Muscle layer of duodenum (tissue), 2 donors: ENCODE measurements around the gene ERVFRD-1.

Experiments
- H3K27ac ChIP-seq: one replicate; pipeline ENCODE4 v1.7.0; 2013; ENCODE audit warnings: mild to moderate bottlenecking, low read length
- H3K27me3 ChIP-seq: one replicate; pipeline ENCODE4 v1.7.0; 2013; ENCODE audit warnings: low read depth, mild to moderate bottlenecking, control low read depth, low read length
- H3K36me3 ChIP-seq, 2 donors: one replicate each; pipeline ENCODE4 v1.7.0; 2013; ENCODE audit warnings: low read length in 2 of 2, control low read depth in 1 of 2, mild to moderate bottlenecking in 1 of 2; ENCODE audit not compliant: insufficient read depth in 2 of 2, control insufficient read depth in 1 of 2
- H3K4me1 ChIP-seq, 2 donors: one replicate each; pipeline ENCODE4 v1.7.0; 2013; ENCODE audit warnings: low read length in 2 of 2, mild to moderate bottlenecking in 2 of 2, control low read depth in 1 of 2, moderate library complexity in 1 of 2; ENCODE audit not compliant: insufficient read depth in 2 of 2, control insufficient read depth in 1 of 2
- H3K4me3 ChIP-seq, 2 donors: one replicate each; pipeline ENCODE4 v1.7.0; 2013; ENCODE audit warnings: low read length in 2 of 2, low read depth in 1 of 2, mild to moderate bottlenecking in 1 of 2
- H3K9me3 ChIP-seq, 2 donors: one replicate each; pipeline ENCODE4 v1.7.0; 2013; ENCODE audit warnings: low read length in 2 of 2, control low read depth in 1 of 2, mild to moderate bottlenecking in 1 of 2; ENCODE audit not compliant: control insufficient read depth in 1 of 2
- donor health status: healthy.

The ERVFRD-1 gene

GRCh38 chr6:11083956-11084355 lies 27.6 kb downstream of the ERVFRD-1 start:
- H3K4me1 ChIP-seq, result no peaks in the 10 kb centered on the region
- H3K4me3 ChIP-seq, result no peak overlapping the region

GRCh38 chr6:11083491-11083890 lies 28.0 kb downstream of the ERVFRD-1 start:
- no peaks in the 10 kb centered on the region for H3K27me3 ChIP-seq
- H3K36me3 ChIP-seq, result no peaks in the 10 kb centered on the region
- H3K9me3 ChIP-seq, result no peaks in the 10 kb centered on the region
- H3K4me1 ChIP-seq, result no peaks in the 10 kb centered on the region
- H3K27ac ChIP-seq, result no peak overlapping the region
- H3K4me3 ChIP-seq, result no peak overlapping the region

More at GRCh38 chr6:11083956-11084355, 27.6 kb downstream of the ERVFRD-1 start:
- H3K9me3 ChIP-seq, result no peaks in the 10 kb centered on the region
- H3K27me3 ChIP-seq, result no peaks in the 10 kb centered on the region
- no peaks in the 10 kb centered on the region for H3K36me3 ChIP-seq
- no peak overlapping the region for H3K27ac ChIP-seq

- H3K4me3 ChIP-seq, result no peak overlapping the region
- no peaks in the 10 kb centered on the region for H3K4me1 ChIP-seq
- no peak overlapping the region for H3K27ac ChIP-seq
- H3K36me3 ChIP-seq, result no peaks in the 10 kb centered on the region
- H3K9me3 ChIP-seq, result no peaks in the 10 kb centered on the region
- no peaks in the 10 kb centered on the region for H3K27me3 ChIP-seq
These were observed 31.2 kb downstream of the ERVFRD-1 start for GRCh38 chr6:11080296-11080695.

GRCh38 chr6:11078266-11078665 lies 33.3 kb downstream of the ERVFRD-1 start:
- Histone ChIP-seq H3K36me3 (no peaks in the 10 kb centered on the region), H3K27me3 (no peaks in the 10 kb centered on the region), H3K4me1 (no peaks in the 10 kb centered on the region), H3K27ac (no peak overlapping the region), H3K4me3 (no peak overlapping the region), H3K9me3 (no peaks in the 10 kb centered on the region)

- H3K27ac ChIP-seq, result no peak overlapping the region
- no peak overlapping the region for H3K4me3 ChIP-seq
- H3K4me1 ChIP-seq, result no peaks in the 10 kb centered on the region
- no peaks in the 10 kb centered on the region for H3K9me3 ChIP-seq
- no peaks in the 10 kb centered on the region for H3K36me3 ChIP-seq
- no peaks in the 10 kb centered on the region for H3K27me3 ChIP-seq
These were observed 35.0 kb downstream of the ERVFRD-1 start for GRCh38 chr6:11076540-11076939.

GRCh38 chr6:11072101-11072500 lies 39.4 kb downstream of the ERVFRD-1 start:
- no peaks in the 10 kb centered on the region for H3K4me1 ChIP-seq
- no peaks in the 10 kb centered on the region for H3K36me3 ChIP-seq
- no peaks in the 10 kb centered on the region for H3K27me3 ChIP-seq
- H3K27ac ChIP-seq, result no peak overlapping the region
- no peaks in the 10 kb centered on the region for H3K9me3 ChIP-seq
- H3K4me3 ChIP-seq, result no peak overlapping the region

- Histone ChIP-seq H3K4me3 (no peak overlapping the region), H3K27ac (no peak overlapping the region), H3K27me3 (no peaks in the 10 kb centered on the region), H3K36me3 (no peaks in the 10 kb centered on the region), H3K4me1 (no peaks in the 10 kb centered on the region), H3K9me3 (no peaks in the 10 kb centered on the region)
These were observed 41.8 kb downstream of the ERVFRD-1 start for GRCh38 chr6:11069760-11070159.

- Histone ChIP-seq H3K27ac (no peak overlapping the region), H3K9me3 (no peaks in the 10 kb centered on the region), H3K4me1 (no peaks in the 10 kb centered on the region), H3K4me3 (no peak overlapping the region), H3K27me3 (no peaks in the 10 kb centered on the region), H3K36me3 (no peaks in the 10 kb centered on the region)
These were observed 44.2 kb downstream of the ERVFRD-1 start for GRCh38 chr6:11067348-11067747.

GRCh38 chr6:11066505-11067347 lies 44.8 kb downstream of the ERVFRD-1 start:
- no peak overlapping the region for H3K27ac ChIP-seq
- H3K4me1 ChIP-seq, result no peaks in the 10 kb centered on the region
- no peaks in the 10 kb centered on the region for H3K9me3 ChIP-seq
- H3K4me3 ChIP-seq, result no peak overlapping the region
- H3K36me3 ChIP-seq, result no peaks in the 10 kb centered on the region
- no peaks in the 10 kb centered on the region for H3K27me3 ChIP-seq

GRCh38 chr6:11065436-11066202 lies 45.9 kb downstream of the ERVFRD-1 start:
- no peaks in the 10 kb centered on the region for H3K36me3 ChIP-seq
- H3K4me3 ChIP-seq, result no peak overlapping the region
- H3K9me3 ChIP-seq, result no peaks in the 10 kb centered on the region
- H3K27me3 ChIP-seq, result no peaks in the 10 kb centered on the region
- no peaks in the 10 kb centered on the region for H3K4me1 ChIP-seq
- H3K27ac ChIP-seq, result no peak overlapping the region

GRCh38 chr6:11064836-11065235 lies 46.7 kb downstream of the ERVFRD-1 start:
- no peak overlapping the region for H3K4me3 ChIP-seq
- no peaks in the 10 kb centered on the region for H3K9me3 ChIP-seq
- H3K27me3 ChIP-seq, result no peaks in the 10 kb centered on the region
- no peaks in the 10 kb centered on the region for H3K4me1 ChIP-seq
- H3K36me3 ChIP-seq, result no peaks in the 10 kb centered on the region
- H3K27ac ChIP-seq, result no peak overlapping the region
